OCI-LY3 (cell line): ENCODE data around the gene CNTRL.

Source experiments
- H2AFZ ChIP-seq: fragments of 200-600, 300-600 bp; shearing (Covaris generic); 2 replicates; pipeline ENCODE4 v1.6.0; 2014; ENCODE audit warnings: antibody characterized with exemption, low read depth, low read length
- H3K27ac ChIP-seq: fragments of 200-600, 300-600 bp; sonication (generic); 2 replicates; pipeline ENCODE4 v1.5.1; 2014; ENCODE audit warnings: mild to moderate bottlenecking, low read length, moderate library complexity, mixed read lengths
- H3K27me3 ChIP-seq: fragments of 200-600, 300-600 bp; sonication (generic); 2 replicates; pipeline ENCODE4 v1.6.1; 2014; ENCODE audit warnings: low read depth, low read length, mixed read lengths
- H3K36me3 ChIP-seq: fragments of 200-600, 300-600 bp; sonication (generic); replicated peaks from 2 replicates; pipeline ENCODE3; 2014; ENCODE audit warnings: low read depth, low read length, mixed read lengths
- H3K4me1 ChIP-seq: fragments of 300-600, 200-600 bp; sonication (generic); 2 replicates; pipeline ENCODE4 v1.6.1; 2014; ENCODE audit warnings: low read length, mixed read lengths
- H3K4me2 ChIP-seq: fragments of 200-600, 300-600 bp; sonication (generic); 2 replicates; pipeline ENCODE4 v1.6.1; 2014; ENCODE audit warnings: low read length, mixed read lengths
- H3K4me3 ChIP-seq: fragments of 300-600, 200-600 bp; sonication (generic); 2 replicates; pipeline ENCODE4 v1.5.1; 2014; ENCODE audit warnings: antibody characterized with exemption, mild to moderate bottlenecking, low read length, moderate library complexity
- H3K79me2 ChIP-seq: fragments of 300-600, 200-600 bp; shearing (Covaris generic); 2 replicates; pipeline ENCODE4 v1.6.1; 2014; ENCODE audit warnings: mild to moderate bottlenecking, low read length, mixed read lengths
- H3K9ac ChIP-seq: fragments of 300-600, 200-600 bp; shearing (Covaris generic); 2 replicates; pipeline ENCODE4 v1.6.0; 2014; ENCODE audit warnings: mild to moderate bottlenecking, low read length, moderate library complexity
- H3K9me3 ChIP-seq: fragments of 200-600, 300-600 bp; shearing (Covaris generic); 2 replicates; pipeline ENCODE4 v1.6.1; 2014; ENCODE audit warnings: low read length, mixed read lengths; ENCODE audit not compliant: insufficient read depth
- H4K20me1 ChIP-seq: fragments of 200-600, 300-600 bp; sonication (generic); 2 replicates; pipeline ENCODE4 v1.6.1; 2016; ENCODE audit warnings: low read length, mixed read lengths; ENCODE audit not compliant: insufficient read depth
- CTCF ChIP-seq: fragments of 200-600, 300-600 bp; sonication (generic); IDR thresholded peaks from 2 replicates; pipeline ENCODE4 v1.5.1; 2014; ENCODE audit warnings: antibody characterized with exemption, low read length, low read depth
- EZH2phosphoT487 ChIP-seq: fragments of 200-600 bp; shearing (Covaris generic); IDR thresholded peaks from 2 replicates; pipeline ENCODE4 v1.6.1; 2018; ENCODE audit warnings: antibody characterized with exemption, mixed run types, low read depth

The CNTRL gene

GRCh38 chr9:121182989-121183388 is 108.2 kb downstream of the CNTRL start:
- Histone ChIP-seq H3K79me2 (peaks cover 37% of the 10 kb centered on the region), H2AFZ (no peak overlapping the region), H3K27me3 (no peaks in the 10 kb centered on the region), H3K9ac (no peak overlapping the region), H3K27ac (no peak overlapping the region), H3K9me3 (no peaks in the 10 kb centered on the region), H3K4me3 (no peak overlapping the region), H3K4me1 (peaks cover 8% of the 10 kb centered on the region), H3K4me2 (no peak overlapping the region), H4K20me1 (peaks cover 14% of the 10 kb centered on the region), H3K36me3 (peaks cover 54% of the 10 kb centered on the region)
- TF ChIP-seq EZH2phosphoT487, result no peak
- TF ChIP-seq CTCF, result no peak

GRCh38 chr9:121183666-121184423 is 109.1 kb downstream of the CNTRL start:
- Histone ChIP-seq H3K4me1 (peaks cover 8% of the 10 kb centered on the region), H3K27ac (no peak overlapping the region), H3K79me2 (peaks cover 43% of the 10 kb centered on the region), H3K4me2 (no peak overlapping the region), H2AFZ (no peak overlapping the region), H3K9ac (no peak overlapping the region), H3K27me3 (no peaks in the 10 kb centered on the region), H3K4me3 (no peak overlapping the region), H4K20me1 (peaks cover 14% of the 10 kb centered on the region), H3K9me3 (no peaks in the 10 kb centered on the region), H3K36me3 (peaks cover 47% of the 10 kb centered on the region)
- TF ChIP-seq CTCF (no peak), EZH2phosphoT487 (no peak)

GRCh38 chr9:121184463-121184862 is 109.7 kb downstream of the CNTRL start:
- no peak overlapping the region for H2AFZ ChIP-seq
- H3K4me3 ChIP-seq, result no peak overlapping the region
- no peaks in the 10 kb centered on the region for H3K9me3 ChIP-seq
- peaks cover 48% of the 10 kb centered on the region for H3K36me3 ChIP-seq
- peaks cover 14% of the 10 kb centered on the region for H4K20me1 ChIP-seq
- H3K27me3 ChIP-seq, result no peaks in the 10 kb centered on the region
- H3K4me2 ChIP-seq, result no peak overlapping the region
- no peak overlapping the region for H3K9ac ChIP-seq
- H3K79me2 ChIP-seq, result peaks cover 49% of the 10 kb centered on the region
- TF ChIP-seq EZH2phosphoT487 (no peak), CTCF (no peak)
- H3K27ac ChIP-seq, result no peak overlapping the region
- peaks cover 8% of the 10 kb centered on the region for H3K4me1 ChIP-seq

- Histone ChIP-seq H3K4me1 (peaks cover 8% of the 10 kb centered on the region), H2AFZ (no peak overlapping the region), H4K20me1 (peaks cover 13% of the 10 kb centered on the region), H3K4me3 (no peak overlapping the region), H3K9ac (no peak overlapping the region), H3K27ac (no peak overlapping the region), H3K4me2 (no peak overlapping the region), H3K36me3 (peaks cover 42% of the 10 kb centered on the region), H3K27me3 (no peaks in the 10 kb centered on the region), H3K9me3 (no peaks in the 10 kb centered on the region), H3K79me2 (peaks cover 56% of the 10 kb centered on the region)
- TF ChIP-seq EZH2phosphoT487 (no peak), CTCF (no peak)
Observed at GRCh38 chr9:121185178-121185745, 110.5 kb downstream of the CNTRL start.
